Motor neuron (in vitro differentiated cells): ENCODE data around the gene LYSMD3. TPM values are rescaled to one million over a fixed set of nuclear protein-coding genes. Genes with fewer than 3 reads are reported as not detected.

Experiments used
- ATAC-seq, 8 experiments: fragments of 200-7000 bp; cut with Tn5 transposase; replicated peaks in 6 of 8; 2 replicates each; pipeline ENCODE4 v1.8.0; 2021; ENCODE audit warnings: mild to moderate bottlenecking in 8 of 8, moderate library complexity in 8 of 8
- H3K27ac ChIP-seq, 2 donors: fragments of 250-450 bp; sonication (Bioruptor Pico); 2 replicates each; pipeline ENCODE4 v1.9.0; 2021; ENCODE audit warnings: antibody characterized with exemption in 2 of 2, mild to moderate bottlenecking in 2 of 2, moderate library complexity in 1 of 2
- H3K4me1 ChIP-seq, 2 donors: fragments of 250-450 bp; sonication (Bioruptor Pico); replicated peaks in 1 of 2; 2 replicates each; pipeline ENCODE4 v1.6.1; 2021; ENCODE audit warnings: antibody characterized with exemption in 2 of 2, mild to moderate bottlenecking in 2 of 2, moderate library complexity in 1 of 2
- H3K4me3 ChIP-seq, 5 donors: fragments of 250-450 bp; sonication (Bioruptor Pico); 2 replicates each; pipeline ENCODE4 v1.9.0; 2021; ENCODE audit warnings: antibody characterized with exemption in 5 of 5, mild to moderate bottlenecking in 5 of 5, moderate library complexity in 4 of 5
- WGBS, 10 experiments: fragments of 450-650 bp; shearing (Covaris generic); methylation state at CpG; one replicate each; pipeline ENCODE4 v1.0.0; 2022; 5-methylcytosine and 5-hydroxymethylcytosine counted together
- in situ Hi-C, 9 experiments: fragments of 400-800 bp; cut with MboI; loops; one replicate each; pipeline ENCODE4 v1.15.0; 2021; ENCODE audit warnings: low sequenced_read_pairs in 9 of 9, low pct_unique_long_range_greater_than_20kb in 2 of 9; ENCODE audit not compliant: unreplicated experiment in 9 of 9
- total RNA-seq, 8 experiments: library from RNA; unstranded; fragments of 300-600 nt; gene quantifications; 2 replicates each; pipeline versions ENCODE4 v1.2.3 to v1.2.4, GENCODE V29; 2022

The LYSMD3 gene
- total RNA-seq, 8 experiments from 2014 or later, result 8.0 to 20.3 (median 12.6) TPM

GRCh38 chr5:90473396-90474234 is 55.8 kb downstream of the LYSMD3 start:
- Histone ChIP-seq H3K4me1 (peaks cover 7 to 21% of the 10 kb centered on the region in 2 donors), H3K27ac (peak overlapping the region; percentile 67 to 81), H3K4me3 (peak overlapping the region; percentile 55 to 87 (median 64))
- ATAC-seq, result peak; percentile 17 to 44 (median 41)
- in situ Hi-C loops, result loop anchor here in 1 of 9 experiments (25.0 kb wide), 1 partner anchor 139 kb away; no protein-coding TSS in a partner anchor
- WGBS, 10 experiments, result 0 to 3% (median 1%) methylated on average over 2 to 21 of the region's 56 CpGs; no CpG with 5 or more reads in 3 of the 10 experiments

- peak in 3 of 8 experiments; percentile 0 to 2 (median 0) for ATAC-seq
- WGBS, 10 experiments, result 0 to 54% (median 22%) methylated on average over 2 to 9 of the region's 9 CpGs; no CpG with 5 or more reads in 1 of the 10 experiments
- in situ Hi-C loops, result loop anchor here in 1 of 9 experiments (25.0 kb wide), 1 partner anchor 139 kb away; no protein-coding TSS in a partner anchor
- Histone ChIP-seq H3K4me1 (peaks cover 7 to 21% of the 10 kb centered on the region in 2 donors), H3K27ac (no peak overlapping the region), H3K4me3 (peak overlapping the region; percentile 55 to 87 (median 64))
Observed at GRCh38 chr5:90472783-90473395, 56.5 kb downstream of the LYSMD3 start.

Other genes with a start within 250 kb of the LYSMD3 start
- 10 to 100 TPM; 34.6 to 49.8 (median 38.1) TPM for gene CETN3, start 119.8 kb downstream of the LYSMD3 start, total RNA-seq
- 10 to 100 TPM in 4 of 8 experiments, 1 to 10 TPM in 4; 6.6 to 14.5 (median 10.3) TPM for gene MBLAC2, start 54.8 kb downstream of the LYSMD3 start, total RNA-seq
- gene POLR3G, start 54.7 kb downstream of the LYSMD3 start, total RNA-seq, result 10 to 100 TPM in 2 of 8 experiments, 1 to 10 TPM in 6; 2.0 to 19.8 (median 3.2) TPM
- gene ADGRV1, start 29.2 kb upstream of the LYSMD3 start, total RNA-seq, result 10 to 100 TPM in 5 of 8 experiments, 1 to 10 TPM in 1, under 1 TPM in 2; 0.87 to 92.4 (median 44.9) TPM